Endothelial cell of umbilical vein (primary cell): ENCODE measurements around the gene AHRR. TPM values are rescaled to one million over a fixed set of nuclear protein-coding genes. Genes with fewer than 3 reads are reported as not detected.

Source experiments
- BruUV-seq: library from RNA; stranded (reverse); fragments of 400-500 nt; replicated peaks from 2 replicates; lab custom pipeline; 2021; lab: Mats Ljungman, UMichigan
- CTCF ChIA-PET: fragments of 300-600, 350-600 bp; sonication (Branson Sonifier 250); formaldehyde crosslinking; loops from one replicate; lab custom pipeline; 2021; ENCODE audit warnings: antibody characterized with exemption, inconsistent platforms; lab: Charles Lee
- POLR2A ChIA-PET: fragments of 300-600, 350-600 bp; sonication (Branson Sonifier 250); formaldehyde crosslinking; loops from one replicate; lab custom pipeline; 2021; ENCODE audit warnings: antibody characterized with exemption, inconsistent platforms; lab: Charles Lee
- DNase-seq: peaks from one replicate; pipeline ENCODE4 v3.0.0-alpha.2; 2011; ENCODE audit warnings: low read depth, low spot score
- FAIRE-seq: peaks from 2 replicates; lab custom pipeline; 2011; peaks lifted over from hg19 to GRCh38; lab: Jason Lieb, UNC
- H2AFZ ChIP-seq: 2 replicates; pipeline ENCODE4 v1.6.0; 2012; ENCODE audit warnings: low read depth, low read length, control low read depth, inconsistent platforms
- H3K27ac ChIP-seq: 2 replicates; pipeline ENCODE4 v1.5.1; 2011; ENCODE audit warnings: low read depth, mild to moderate bottlenecking, control low read depth, low read length, moderate library complexity; ENCODE audit not compliant: insufficient read depth
- H3K27me3 ChIP-seq, 2 experiments: 2 replicates each; pipeline versions ENCODE4 v1.6.0 to v1.6.1; 2011; ENCODE audit warnings: low read length in 2 of 2, mixed read lengths in 1 of 2; ENCODE audit not compliant: control insufficient read depth in 2 of 2, insufficient read depth in 2 of 2
- H3K36me3 ChIP-seq, 2 experiments: 2 replicates in 1 of 2; 3 replicates in 1 of 2; pipeline ENCODE4 v1.5.1; 2011; ENCODE audit warnings: low read length in 2 of 2, mild to moderate bottlenecking in 1 of 2, moderate library complexity in 1 of 2; ENCODE audit not compliant: control insufficient read depth in 2 of 2, insufficient read depth in 2 of 2; ENCODE audit errors: extremely low read depth in 1 of 2
- H3K4me1 ChIP-seq: 3 replicates; pipeline ENCODE4 v1.5.1; 2011; ENCODE audit warnings: mild to moderate bottlenecking, low read length; ENCODE audit not compliant: control insufficient read depth, insufficient read depth; ENCODE audit errors: extremely low read depth
- H3K4me2 ChIP-seq: 2 replicates; pipeline ENCODE4 v1.6.1; 2011; ENCODE audit warnings: low read length, control low read depth, mixed read lengths; ENCODE audit not compliant: insufficient read depth
- H3K4me3 ChIP-seq, 3 experiments: fragments of 200-600 bp in 1 of 3; sonication (generic), shearing (Covaris generic) in 1 of 3; replicated peaks in 1 of 3; 2 replicates each; pipeline ENCODE4 v1.5.1; 2011 to 2016; ENCODE audit warnings: control low read depth in 3 of 3, low read length in 3 of 3, mild to moderate bottlenecking in 2 of 3, inconsistent platforms in 1 of 3, low read depth in 1 of 3, moderate library complexity in 1 of 3; ENCODE audit not compliant: insufficient read depth in 1 of 3
- H3K79me2 ChIP-seq: 2 replicates; pipeline ENCODE4 v1.6.0; 2012; ENCODE audit warnings: low read length, inconsistent platforms; ENCODE audit not compliant: control insufficient read depth, insufficient read depth
- H3K9ac ChIP-seq: replicated peaks from 2 replicates; pipeline ENCODE3; 2011; ENCODE audit warnings: low read length, control low read depth; ENCODE audit not compliant: insufficient read depth; ENCODE audit errors: extremely low read depth
- H3K9me1 ChIP-seq: replicated peaks from 3 replicates; pipeline ENCODE4 v1.6.0; 2011; ENCODE audit warnings: mild to moderate bottlenecking, low read length; ENCODE audit not compliant: control insufficient read depth, insufficient read depth; ENCODE audit errors: extremely low read depth
- H3K9me3 ChIP-seq: replicated peaks from 2 replicates; pipeline ENCODE4 v1.5.1; 2012; ENCODE audit warnings: low read length, inconsistent platforms; ENCODE audit not compliant: control insufficient read depth, insufficient read depth
- H4K20me1 ChIP-seq: replicated peaks from 2 replicates; pipeline ENCODE3; 2011; ENCODE audit warnings: mild to moderate bottlenecking, low read length; ENCODE audit not compliant: control insufficient read depth, insufficient read depth; ENCODE audit errors: extremely low read depth
- EZH2 ChIP-seq: IDR thresholded peaks from 2 replicates; pipeline ENCODE4 v1.6.1; 2012; ENCODE audit warnings: borderline replicate concordance, low read depth, mild to moderate bottlenecking, moderate library complexity, low read length, inconsistent platforms; ENCODE audit not compliant: severe bottlenecking
- FOS ChIP-seq: IDR thresholded peaks from 2 replicates; pipeline ENCODE4 v1.6.1; 2011; ENCODE audit warnings: mild to moderate bottlenecking, low read length, moderate library complexity, borderline replicate concordance; ENCODE audit not compliant: insufficient read depth
- GATA2 ChIP-seq: IDR thresholded peaks from 2 replicates; pipeline ENCODE4 v1.7.0; 2011; ENCODE audit warnings: low read depth, mild to moderate bottlenecking, moderate library complexity, mixed read lengths, low read length; ENCODE audit not compliant: insufficient read length, insufficient read depth
- JUN ChIP-seq: IDR thresholded peaks from 2 replicates; pipeline ENCODE4 v1.6.1; 2011; ENCODE audit warnings: borderline replicate concordance, low read depth; ENCODE audit not compliant: insufficient read length, insufficient read depth
- MAX ChIP-seq: IDR thresholded peaks from 2 replicates; pipeline ENCODE4 v1.6.1; 2011; ENCODE audit not compliant: insufficient read depth, insufficient read length
- MYC ChIP-seq: IDR thresholded peaks from one replicate; pipeline ENCODE4 v1.6.1; 2011; ENCODE audit warnings: mild to moderate bottlenecking, low read depth, low read length
- POLR2A ChIP-seq: IDR thresholded peaks from 2 replicates; pipeline ENCODE4 v1.6.1; 2012; ENCODE audit warnings: low read depth, mild to moderate bottlenecking, control low read depth, low read length
- POLR2AphosphoS5 ChIP-seq: IDR thresholded peaks from 2 replicates; pipeline ENCODE4 v1.6.1; 2012; ENCODE audit warnings: low read depth, mild to moderate bottlenecking, control low read depth, low read length, moderate library complexity; ENCODE audit not compliant: insufficient read depth
- dilution Hi-C: fragments of 300-500 bp; cut with MboI; formaldehyde crosslinking; loops from one replicate; pipeline ENCODE4 v1.15.0; 2019; ENCODE audit warnings: low sequenced_read_pairs; ENCODE audit not compliant: extremely low pct_ligation_motif_present
- intact Hi-C: fragments of 100-400 bp; cut with micrococcal nuclease; formaldehyde crosslinking; loops from one replicate; pipeline ENCODE4 v1.10.0; 2022
- polyA plus RNA-seq, 4 experiments: library from polyadenylated mRNA; depleted of rRNA in 3 of 4; stranded (reverse) in 3 of 4; unstranded in 1 of 4; fragments of >200 nt; gene quantifications; 2 replicates each; pipeline versions ENCODE4 v1.2.1 to v1.2.3, GENCODE V29; 2011 to 2012; ENCODE audit warnings: missing spikeins in 1 of 4
- total RNA-seq: library from RNA; stranded (reverse); gene quantifications from 2 replicates; pipeline ENCODE4 v1.2.3, GENCODE V29; 2021
- TF ChIP-seq, protein P1 (sequence below), 2 donors: IDR thresholded peaks; 1 replicate in 1 of 2; 2 replicates in 1 of 2; pipeline ENCODE4 v1.5.1; 2011; ENCODE audit warnings: low read length in 2 of 2, mild to moderate bottlenecking in 2 of 2, moderate library complexity in 2 of 2, control low read depth in 1 of 2, inconsistent platforms in 1 of 2, low read depth in 1 of 2; ENCODE audit not compliant: insufficient read depth in 1 of 2; ENCODE audit errors: extremely low read depth in 1 of 2

The AHRR gene
- total and polyA plus RNA-seq, 2 donors (not counting 3 experiments of a cell fraction or from before 2014, with no cell fraction given) = 3.1 to 7.3 TPM

- CTCF ChIA-PET = interaction anchor here (1.1 kb wide), 1 partner anchor 12 kb away, joined by 3 read pairs; no protein-coding TSS in a partner anchor
Observed at GRCh38 chr5:305459-305858, 16.1 kb upstream of the AHRR start.

DNA sequence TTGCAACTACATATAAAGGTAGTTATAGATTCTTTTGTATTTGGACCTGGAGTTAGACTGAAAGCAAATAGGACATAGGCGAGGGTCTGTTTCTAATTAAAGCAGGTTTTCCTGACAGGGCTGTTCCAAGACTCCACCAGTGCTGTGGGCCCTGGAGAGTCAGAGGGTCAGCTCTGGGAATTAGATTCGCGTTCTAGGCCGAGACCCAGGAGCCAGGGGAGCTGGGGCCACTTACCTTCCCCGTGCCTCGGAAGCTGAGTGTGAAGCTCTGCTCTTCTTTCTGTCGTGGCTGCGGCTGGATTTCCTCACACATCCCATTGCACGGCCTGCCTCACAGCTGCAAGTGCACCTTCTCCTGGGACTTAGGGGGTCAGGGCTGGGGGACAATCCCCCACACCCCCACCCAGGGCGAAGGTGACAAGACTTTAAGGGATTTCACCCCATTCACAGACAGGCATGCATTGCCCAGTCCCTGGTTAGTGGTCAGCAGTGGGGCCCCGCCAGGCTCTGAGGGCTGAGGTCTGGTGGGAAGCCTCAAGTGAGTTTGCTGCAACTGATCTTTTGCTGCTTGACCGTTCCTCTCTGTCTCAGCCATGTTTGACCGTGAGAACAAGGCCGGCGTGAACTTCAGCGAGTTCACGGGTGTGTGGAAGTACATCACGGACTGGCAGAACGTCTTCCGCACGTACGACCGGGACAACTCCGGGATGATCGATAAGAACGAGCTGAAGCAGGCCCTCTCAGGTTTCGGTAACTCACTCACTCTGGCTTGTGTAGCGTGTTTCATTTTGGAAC, 15.3 kb upstream of the AHRR start:
- no peak overlapping the region for H3K4me2 ChIP-seq
- peaks cover 16% of the 10 kb centered on the region for H3K79me2 ChIP-seq
- no TSS peak for BruUV-seq
- no peaks in the 10 kb centered on the region for H3K9me1 ChIP-seq
- H3K36me3 ChIP-seq = peaks cover 0 to 20% of the 10 kb centered on the region in 2 experiments
- dilution Hi-C loops (no loop called here), intact Hi-C loops (no loop called here)
- POLR2A ChIA-PET = no interaction called here
- no peak overlapping the region for H3K9ac ChIP-seq
- DNase-seq = no peak
- FAIRE-seq = no peak
- no peaks in the 10 kb centered on the region for H4K20me1 ChIP-seq
- TF ChIP-seq, protein P1, sequence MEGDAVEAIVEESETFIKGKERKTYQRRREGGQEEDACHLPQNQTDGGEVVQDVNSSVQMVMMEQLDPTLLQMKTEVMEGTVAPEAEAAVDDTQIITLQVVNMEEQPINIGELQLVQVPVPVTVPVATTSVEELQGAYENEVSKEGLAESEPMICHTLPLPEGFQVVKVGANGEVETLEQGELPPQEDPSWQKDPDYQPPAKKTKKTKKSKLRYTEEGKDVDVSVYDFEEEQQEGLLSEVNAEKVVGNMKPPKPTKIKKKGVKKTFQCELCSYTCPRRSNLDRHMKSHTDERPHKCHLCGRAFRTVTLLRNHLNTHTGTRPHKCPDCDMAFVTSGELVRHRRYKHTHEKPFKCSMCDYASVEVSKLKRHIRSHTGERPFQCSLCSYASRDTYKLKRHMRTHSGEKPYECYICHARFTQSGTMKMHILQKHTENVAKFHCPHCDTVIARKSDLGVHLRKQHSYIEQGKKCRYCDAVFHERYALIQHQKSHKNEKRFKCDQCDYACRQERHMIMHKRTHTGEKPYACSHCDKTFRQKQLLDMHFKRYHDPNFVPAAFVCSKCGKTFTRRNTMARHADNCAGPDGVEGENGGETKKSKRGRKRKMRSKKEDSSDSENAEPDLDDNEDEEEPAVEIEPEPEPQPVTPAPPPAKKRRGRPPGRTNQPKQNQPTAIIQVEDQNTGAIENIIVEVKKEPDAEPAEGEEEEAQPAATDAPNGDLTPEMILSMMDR (IDR thresholded peaks at IDR 0.05; ENCODE audit: extremely low read depth in 1 of 2, insufficient read depth in 1 of 2, low read depth in 1 of 2, low read length in 2 of 2) = no peak
- TF ChIP-seq POLR2AphosphoS5 = no peak
- no peak for TF ChIP-seq EZH2
- TF ChIP-seq JUN = no peak
- TF ChIP-seq MAX = no peak
- no peak for TF ChIP-seq POLR2A
- TF ChIP-seq FOS = no peak
- no peak for TF ChIP-seq GATA2
- no peak for TF ChIP-seq MYC
- H2AFZ ChIP-seq = no peak overlapping the region
- CTCF ChIA-PET = interaction anchor here (1.1 kb wide), 1 partner anchor 11 kb away, joined by 3 read pairs; no protein-coding TSS in a partner anchor
- peaks cover 13% of the 10 kb centered on the region for H3K4me1 ChIP-seq
- H3K27ac ChIP-seq = no peak overlapping the region
- H3K27me3 ChIP-seq = no peaks in the 10 kb centered on the region
- H3K9me3 ChIP-seq = no peaks in the 10 kb centered on the region
- no peak overlapping the region for H3K4me3 ChIP-seq

More at GRCh38 chr5:305459-305858, 16.1 kb upstream of the AHRR start:
- no peak overlapping the region for H3K4me3 ChIP-seq
- dilution Hi-C loops = no loop called here
- no peak overlapping the region for H2AFZ ChIP-seq
- H3K4me1 ChIP-seq = peaks cover 6% of the 10 kb centered on the region
- H3K9ac ChIP-seq = no peak overlapping the region
- H3K4me2 ChIP-seq = no peak overlapping the region
- H3K27me3 ChIP-seq = no peaks in the 10 kb centered on the region
- no peaks in the 10 kb centered on the region for H4K20me1 ChIP-seq
- H3K36me3 ChIP-seq = peaks cover 0 to 20% of the 10 kb centered on the region in 2 experiments
- POLR2A ChIA-PET = no interaction called here
- H3K79me2 ChIP-seq = peaks cover 15% of the 10 kb centered on the region
- intact Hi-C loops = no loop called here
- no peak for FAIRE-seq
- no peak for TF ChIP-seq GATA2
- TF ChIP-seq MAX = no peak
- TF ChIP-seq JUN = no peak
- TF ChIP-seq EZH2 = no peak
- no peak for TF ChIP-seq FOS
- no peak for TF ChIP-seq POLR2A
- TF ChIP-seq POLR2AphosphoS5 = no peak
- no TSS peak for BruUV-seq
- no peak for DNase-seq
- no peaks in the 10 kb centered on the region for H3K9me1 ChIP-seq
- H3K27ac ChIP-seq = no peak overlapping the region
- no peaks in the 10 kb centered on the region for H3K9me3 ChIP-seq
